Heart right ventricle (tissue), 16 donors: ENCODE results near the gene B9D2. TPM values are rescaled to one million over a fixed set of nuclear protein-coding genes. Genes with fewer than 3 reads are reported as not detected.
A peak's percentile ranks its signal among the peaks of the same experiment; 100 is the strongest.

Experiments used
- ATAC-seq, 8 donors: fragments of 200-7000 bp; cut with Tn5 transposase; one replicate each; pipeline ENCODE4 v1.9.1; 2020; ENCODE audit warnings: mild to moderate bottlenecking in 8 of 8, moderate library complexity in 8 of 8, moderate number of reproducible peaks in 1 of 8
- DNase-seq, 2 donors: peaks; one replicate each; pipeline ENCODE4 v3.0.0-alpha.2; 2020
- H3K27ac ChIP-seq, 10 donors: fragments of 200-600 bp; sonication (generic) in 2 of 10; one replicate each; pipeline versions ENCODE4 v1.5.0 to v1.8.0; 2020 to 2022; ENCODE audit warnings: mild to moderate bottlenecking in 3 of 10
- H3K27me3 ChIP-seq, 7 donors: fragments of 200-600 bp; one replicate each; pipeline ENCODE4 v1.8.0; 2021 to 2022; ENCODE audit warnings: mild to moderate bottlenecking in 2 of 7
- H3K36me3 ChIP-seq, 9 donors: fragments of 200-600 bp; sonication (generic) in 1 of 9; one replicate each; pipeline versions ENCODE4 v1.5.0 to v1.8.0; 2020 to 2022; ENCODE audit warnings: mild to moderate bottlenecking in 2 of 9
- H3K4me1 ChIP-seq, 9 donors: fragments of 200-600 bp; sonication (generic) in 1 of 9; one replicate each; pipeline versions ENCODE4 v1.5.0 to v1.8.0; 2020 to 2022; ENCODE audit warnings: mild to moderate bottlenecking in 4 of 9
- H3K4me3 ChIP-seq, 10 donors: fragments of 200-600 bp; sonication (generic) in 2 of 10; one replicate each; pipeline versions ENCODE4 v1.5.0 to v1.8.0; 2020 to 2022; ENCODE audit warnings: mild to moderate bottlenecking in 7 of 10, moderate library complexity in 2 of 10
- H3K9me3 ChIP-seq, 11 donors: fragments of 200-600 bp in 10 of 11; sonication (generic) in 2 of 11; one replicate each; pipeline versions ENCODE4 v1.5.0 to v1.8.0; 2013 to 2022; ENCODE audit warnings: mild to moderate bottlenecking in 2 of 11, control low read depth in 1 of 11, moderate library complexity in 1 of 11
- CTCF ChIP-seq, 9 donors: fragments of 200-600 bp; sonication (generic) in 2 of 9; IDR thresholded peaks; one replicate each; pipeline versions ENCODE4 v1.5.0 to v1.8.0; 2021 to 2022; ENCODE audit warnings: antibody characterized with exemption in 9 of 9, mild to moderate bottlenecking in 5 of 9, moderate library complexity in 1 of 9
- WGBS, 2 donors: extraction: QIAGEN DNeasy Blood & Tissue Kit; methylation state at CpG; one replicate each; pipeline ENCODE4 v1.1.7; 2013; ENCODE audit warnings: inconsistent platforms in 1 of 2; 5-methylcytosine and 5-hydroxymethylcytosine counted together
- intact Hi-C, 10 donors: fragments of 100-400 bp; cut with DNase I; formaldehyde crosslinking; loops; one replicate each; pipeline versions ENCODE4 v1.11.1 to v1.14.2; 2022
- polyA plus RNA-seq, 2 donors: library from polyadenylated mRNA; stranded (reverse); fragments of 200-250 nt; gene quantifications; one replicate each; pipeline ENCODE4 v1.2.3, GENCODE V29; 2013
- total RNA-seq, 10 donors: library from RNA; stranded (reverse); fragmentation: NEBNext Ultra II Directional in 3 of 10; extraction: Animal tissue kit (Norgen Biotek cat#: 25700) in 3 of 10; gene quantifications; one replicate each; pipeline versions ENCODE4 v1.2.1 to v1.2.4, GENCODE V29; 2021 to 2023
- donor health status: Arrhythmogenic right ventricular cardiomyopathy.
- donor health status: ischemic (EF 13 %, LVEDD 7.1; RV severe dilation, severe dysfunction).
- donor health status: healthy with polysubstance abuse.
- donor health status: DM: no; HTN: yes; CAD: no.
- donor health status: DM: no; HTN: no; CAD: no.
- donor health status: ischemic (EF 25% LVEDD 6.9; RV normal size, moderate dysfunction).
- donor health status: ischemic (EF 25% LVEDD 5.7; RV mildly dilated, moderate dysfunction).
- donor health status: healthy.
- donor health status: DM: yes; HTN: yes; CAD: no.
- donor health status: Ischemic cardiomyopathy.
- donor health status: ischemic (EF 35%, LVEDD 5.7; RV mildly dilated, moderate dysfunction).
- donor health status: nonischemic (EF 11% LVEDD 7.7; RV severe dilation, severe dysfunction).
- donor health status: DM: yes; HTN: yes; CAD: no.
- donor health status: PGD.
- donor health status: ischemic (EF 29% LVEDD 5.4; RV normal size, mild dysfunction).
- donor health status: nonischemic (EF 23%, LVEDD 6.1; RV moderate dilation, normal function).

B9D2 gene
- total and polyA plus RNA-seq, 12 donors = 1.00 to 12.6 (median 2.5) TPM

- peaks cover 2 to 69% (median 15%) of the 10 kb centered on the region in 9 donors for H3K4me1 ChIP-seq
These were observed 2.1 kb upstream of the B9D2 start for GRCh38 chr19:41366089-41366488.

GRCh38 chr19:41364524-41365391 lies 809 bp upstream of the B9D2 start:
- ATAC-seq = no peak
- H3K27ac ChIP-seq = peak overlapping the region; percentile 75 to 99 (median 97)
- H3K4me1 ChIP-seq = peaks cover 2 to 67% (median 15%) of the 10 kb centered on the region in 9 donors
- WGBS, 2 donors = 75 to 77% methylated on average over 14 of the region's 14 CpGs
- TF ChIP-seq CTCF (IDR thresholded peaks at IDR 0.05) = no peak
- H3K27me3 ChIP-seq = no peaks in the 10 kb centered on the region
- H3K4me3 ChIP-seq = peak overlapping the region; percentile 20 to 89 (median 71)
- DNase-seq = no peak
- intact Hi-C loops = loop anchor here in 3 of 10 donors (1.0 to 5.0 kb wide), 4 partner anchors 30 to 102 kb away; partner anchors contain the start of genes BCKDHA (in 1 of the 3), EXOSC5 (in 1 of the 3) and HNRNPUL1 (in 1 of the 3)
- H3K36me3 ChIP-seq = peaks cover 0 to 6% (median 0%) of the 10 kb centered on the region in 9 donors
- H3K9me3 ChIP-seq = no peaks in the 10 kb centered on the region

More at GRCh38 chr19:41366089-41366488, 2.1 kb upstream of the B9D2 start:
- Histone ChIP-seq H3K27me3 (no peaks in the 10 kb centered on the region), H3K4me3 (no peak overlapping the region), H3K9me3 (no peaks in the 10 kb centered on the region), H3K27ac (peak overlapping the region in 1 of 10 donors; percentile 98), H3K36me3 (peaks cover 0 to 3% (median 0%) of the 10 kb centered on the region in 9 donors)
- intact Hi-C loops = no loop called here
- TF ChIP-seq CTCF (IDR thresholded peaks at IDR 0.05) = no peak
- DNase-seq (no peak), ATAC-seq (no peak)
- WGBS, 2 donors = 95 to 100% methylated on average over 1 of the region's 1 CpG

GRCh38 chr19:41363371-41363752 lies 587 bp downstream of the B9D2 start:
- H3K27me3 ChIP-seq = no peaks in the 10 kb centered on the region
- no peak for TF ChIP-seq CTCF (IDR thresholded peaks at IDR 0.05)
- H3K27ac ChIP-seq = peak overlapping the region; percentile 75 to 99 (median 97)
- peaks cover 2 to 56% (median 15%) of the 10 kb centered on the region in 9 donors for H3K4me1 ChIP-seq
- H3K36me3 ChIP-seq = peaks cover 0 to 6% (median 0%) of the 10 kb centered on the region in 9 donors
- H3K4me3 ChIP-seq = peak overlapping the region; percentile 20 to 89 (median 71)
- intact Hi-C loops = loop anchor here in 3 of 10 donors (1.0 to 5.0 kb wide), 3 partner anchors 41 to 101 kb away; partner anchors contain the start of gene HNRNPUL1 (in 1 of the 3)
- H3K9me3 ChIP-seq = no peaks in the 10 kb centered on the region
- DNase-seq = no peak
- ATAC-seq = no peak
- WGBS, 2 donors = 43 to 48% methylated on average over 6 of the region's 6 CpGs

GRCh38 chr19:41362143-41362847 lies 1.7 kb downstream of the B9D2 start:
- Histone ChIP-seq H3K36me3 (peaks cover 0 to 6% (median 0%) of the 10 kb centered on the region in 9 donors), H3K9me3 (no peaks in the 10 kb centered on the region), H3K27me3 (no peaks in the 10 kb centered on the region), H3K27ac (peak overlapping the region in 1 of 10 donors; percentile 5), H3K4me1 (peaks cover 2 to 56% (median 15%) of the 10 kb centered on the region in 9 donors), H3K4me3 (no peak overlapping the region)
- DNase-seq = no peak
- intact Hi-C loops = loop anchor here in 2 of 10 donors (5.0 kb wide), 2 partner anchors 40 to 100 kb away; partner anchors contain the start of gene HNRNPUL1 (in 1 of the 2)
- TF ChIP-seq CTCF (IDR thresholded peaks at IDR 0.05) = no peak
- 92 to 93% methylated on average over 9 to 10 of the region's 10 CpGs for WGBS, 2 donors
- ATAC-seq = no peak
